Testis (tissue), 3 donors: Measurements from ENCODE around the gene LSM3. TPM values are rescaled to one million over a fixed set of nuclear protein-coding genes. Genes with fewer than 3 reads are reported as not detected.
"Not testable (repeated sequence)": the region's sequence is repeated elsewhere in the genome, so short reads cannot be mapped to it uniquely, and the experiment has no call there.

ENCODE experiments used
- DNase-seq: peaks from one replicate; pipeline ENCODE4 v3.0.0-alpha.2; 2019
- H3K27ac ChIP-seq, 2 donors: fragments of 200-600 bp; sonication (generic); one replicate each; pipeline ENCODE4 v1.5.1; 2019
- H3K27me3 ChIP-seq: fragments of 200-600 bp; sonication (generic); one replicate; pipeline ENCODE4 v1.5.1; 2019
- H3K36me3 ChIP-seq: fragments of 200-600 bp; sonication (generic); one replicate; pipeline ENCODE4 v1.5.1; 2017; ENCODE audit warnings: low read depth; ENCODE audit errors: missing control alignments
- H3K4me1 ChIP-seq: fragments of 200-600 bp; sonication (generic); one replicate; pipeline ENCODE4 v1.5.1; 2019
- H3K4me3 ChIP-seq, 2 donors: fragments of 200-600 bp; sonication (generic); one replicate each; pipeline ENCODE4 v1.5.1; 2017 to 2019
- H3K9me3 ChIP-seq: fragments of 200-600 bp; sonication (generic); one replicate; pipeline ENCODE4 v1.5.1; 2017
- CTCF ChIP-seq, 3 experiments: fragments of 450-650 bp in 2 of 3; fragments of 200-600 bp in 1 of 3; sonication (generic) in 1 of 3; IDR thresholded peaks; one replicate each; pipeline ENCODE4 v1.5.1; 2016 to 2019; ENCODE audit warnings: antibody characterized with exemption in 3 of 3, mild to moderate bottlenecking in 2 of 3, moderate library complexity in 1 of 3
- POLR2A ChIP-seq: fragments of 450-650 bp; IDR thresholded peaks from one replicate; pipeline ENCODE4 v1.6.1; 2017; ENCODE audit warnings: antibody characterized with exemption, mild to moderate bottlenecking, moderate library complexity
- WGBS, 2 donors: methylation state at CpG; one replicate each; pipeline ENCODE4 v1.1.5; 2018; 5-methylcytosine and 5-hydroxymethylcytosine counted together
- intact Hi-C: fragments of 100-400 bp; cut with DNase I; formaldehyde crosslinking; loops from one replicate; pipeline ENCODE4 v1.15.1; 2023; ENCODE audit warnings: low total_unique reads
- polyA plus RNA-seq: library from polyadenylated mRNA; stranded (reverse); fragments of 350-450 nt; fragmentation: Illumina TruSeq; extraction: RNeasy Lipid Tissue Mini Kit (QIAGEN cat#74804); gene quantifications from one replicate; pipeline ENCODE4 v1.2.3, GENCODE V29; 2014; ENCODE audit warnings: low read depth, low replicate concordance; ENCODE audit not compliant: insufficient read depth
- total RNA-seq, 2 donors: library from RNA; depleted of rRNA; stranded (reverse); fragments of >200 nt; gene quantifications; one replicate each; pipeline ENCODE4 v1.2.3, GENCODE V29; 2016

LSM3 gene
- total and polyA plus RNA-seq, 3 donors from 2014 or later: 13.6 to 21.2 (median 14.9) TPM

GRCh38 chr3:14222457-14222856 lies 43.8 kb downstream of the LSM3 start:
- Histone ChIP-seq H3K4me1 (peaks cover 10% of the 10 kb centered on the region), H3K36me3 (no peaks in the 10 kb centered on the region), H3K27ac (no peak overlapping the region), H3K4me3 (no peak overlapping the region), H3K9me3 (no peaks in the 10 kb centered on the region), H3K27me3 (no peaks in the 10 kb centered on the region)
- no peak for DNase-seq
- intact Hi-C loops: no loop called here
- 35 to 44% methylated on average over 1 of the region's 1 CpG for WGBS, 2 donors
- TF ChIP-seq CTCF (IDR thresholded peaks at IDR 0.05) (no peak), POLR2A (no peak)

GRCh38 chr3:14222900-14223594 lies 44.4 kb downstream of the LSM3 start:
- H3K27me3 ChIP-seq: no peaks in the 10 kb centered on the region
- no peak overlapping the region for H3K4me3 ChIP-seq
- H3K27ac ChIP-seq: no peak overlapping the region
- no peaks in the 10 kb centered on the region for H3K36me3 ChIP-seq
- 67 to 77% methylated on average over 3 of the region's 3 CpGs for WGBS, 2 donors
- no peaks in the 10 kb centered on the region for H3K9me3 ChIP-seq
- DNase-seq: no peak
- TF ChIP-seq POLR2A: no peak
- no peak for TF ChIP-seq CTCF (IDR thresholded peaks at IDR 0.05)
- peaks cover 10% of the 10 kb centered on the region for H3K4me1 ChIP-seq
- intact Hi-C loops: no loop called here

- no peak overlapping the region for H3K27ac ChIP-seq
- TF ChIP-seq CTCF (IDR thresholded peaks at IDR 0.05): no peak
- TF ChIP-seq POLR2A: no peak
- intact Hi-C loops: no loop called here
- H3K36me3 ChIP-seq: no peaks in the 10 kb centered on the region
- DNase-seq: no peak
- peaks cover 10% of the 10 kb centered on the region for H3K4me1 ChIP-seq
- no peaks in the 10 kb centered on the region for H3K27me3 ChIP-seq
- WGBS, 2 donors: 70 to 86% methylated on average over 1 of the region's 1 CpG
- H3K4me3 ChIP-seq: no peak overlapping the region
- no peaks in the 10 kb centered on the region for H3K9me3 ChIP-seq
Measured at GRCh38 chr3:14223595-14223994, 45.0 kb downstream of the LSM3 start.

GRCh38 chr3:14224895-14225294 lies 46.3 kb downstream of the LSM3 start:
- Histone ChIP-seq H3K36me3 (no peaks in the 10 kb centered on the region), H3K27me3 (no peaks in the 10 kb centered on the region), H3K4me1 (peaks cover 10% of the 10 kb centered on the region), H3K4me3 (no peak overlapping the region), H3K9me3 (no peaks in the 10 kb centered on the region), H3K27ac (no peak overlapping the region)
- intact Hi-C loops: no loop called here
- no peak for DNase-seq
- WGBS, 2 donors: 53 to 66% methylated on average over 6 of the region's 6 CpGs
- no peak for TF ChIP-seq POLR2A
- no peak for TF ChIP-seq CTCF (IDR thresholded peaks at IDR 0.05)

GRCh38 chr3:14225421-14225820 lies 46.8 kb downstream of the LSM3 start:
- no peaks in the 10 kb centered on the region for H3K9me3 ChIP-seq
- no peak overlapping the region for H3K4me3 ChIP-seq
- peaks cover 10% of the 10 kb centered on the region for H3K4me1 ChIP-seq
- H3K27me3 ChIP-seq: no peaks in the 10 kb centered on the region
- TF ChIP-seq POLR2A (no peak), CTCF (IDR thresholded peaks at IDR 0.05) (no peak)
- 52 to 58% methylated on average over 9 of the region's 9 CpGs for WGBS, 2 donors
- H3K27ac ChIP-seq: no peak overlapping the region
- no peak for DNase-seq
- H3K36me3 ChIP-seq: no peaks in the 10 kb centered on the region
- intact Hi-C loops: no loop called here

- H3K4me3 ChIP-seq, H3K4me1 ChIP-seq, intact Hi-C loops, H3K9me3 ChIP-seq, H3K36me3 ChIP-seq, H3K27me3 ChIP-seq, H3K27ac ChIP-seq, DNase-seq: not testable (repeated sequence)
- WGBS, 2 donors: 44 to 82% methylated on average over 3 of the region's 3 CpGs
Measured at GRCh38 chr3:14226351-14226750, 47.7 kb downstream of the LSM3 start.
